A673 (cell line): ENCODE data around the gene ANKS1B. TPM values are rescaled to one million over a fixed set of nuclear protein-coding genes. Genes with fewer than 3 reads are reported as not detected.

Experiments used
- BruUV-seq: library from RNA; stranded (reverse); fragments of 400-500 nt; replicated peaks from 2 replicates; lab custom pipeline; 2021; lab: Mats Ljungman, UMichigan
- CTCF ChIA-PET: fragments of 300-600 bp; sonication (Branson Sonifier 250); formaldehyde crosslinking; loops from one replicate; lab custom pipeline; 2022; ENCODE audit warnings: antibody characterized with exemption; lab: Charles Lee
- POLR2A ChIA-PET: fragments of 300-600 bp; sonication (Branson Sonifier 250); formaldehyde crosslinking; loops from one replicate; lab custom pipeline; 2022; ENCODE audit warnings: antibody characterized with exemption; ENCODE audit not compliant: low non-redundant PET; lab: Charles Lee
- DNase-seq: peaks from one replicate; pipeline ENCODE4 v3.0.0-alpha.2; 2015; ENCODE audit warnings: low spot score
- H3K27ac ChIP-seq: fragments of 200-600 bp; sonication (generic); 2 replicates; pipeline ENCODE4 v1.5.1; 2016; ENCODE audit warnings: mixed run types, low read depth, mild to moderate bottlenecking, mixed read lengths, antibody characterized with exemption, low read length; ENCODE audit not compliant: poor library complexity, severe bottlenecking
- H3K27me3 ChIP-seq: fragments of 200-600 bp; sonication (generic); replicated peaks from 2 replicates; pipeline ENCODE4 v1.6.1; 2017; ENCODE audit warnings: mixed run types, low read depth, mild to moderate bottlenecking, mixed read lengths, antibody characterized with exemption, low read length; ENCODE audit not compliant: insufficient read depth, poor library complexity
- H3K36me3 ChIP-seq: fragments of 200-600 bp; sonication (generic); 2 replicates; pipeline ENCODE4 v1.6.1; 2016; ENCODE audit warnings: mixed run types, mild to moderate bottlenecking, mixed read lengths, antibody characterized with exemption, low read length; ENCODE audit not compliant: insufficient read depth, poor library complexity, severe bottlenecking
- H3K4me1 ChIP-seq: fragments of 200-600 bp; sonication (generic); 2 replicates; pipeline ENCODE4 v1.6.1; 2017; ENCODE audit warnings: mixed run types, mild to moderate bottlenecking, mixed read lengths, antibody characterized with exemption, low read length; ENCODE audit not compliant: insufficient read depth, poor library complexity, severe bottlenecking
- H3K4me3 ChIP-seq: fragments of 200-600 bp; sonication (generic); 2 replicates; pipeline ENCODE4 v1.5.1; 2016; ENCODE audit warnings: low read depth, mixed run types, mild to moderate bottlenecking, mixed read lengths, low read length; ENCODE audit not compliant: poor library complexity, severe bottlenecking
- H3K9me3 ChIP-seq: fragments of 200-600 bp; sonication (generic); 2 replicates; pipeline ENCODE4 v1.6.1; 2016; ENCODE audit warnings: mixed run types, low read depth, mild to moderate bottlenecking, mixed read lengths, antibody characterized with exemption, low read length; ENCODE audit not compliant: poor library complexity, severe bottlenecking
- EZH2 ChIP-seq: fragments of 200-600 bp; sonication (generic); IDR thresholded peaks from 2 replicates; pipeline ENCODE4 v1.6.1; 2017; ENCODE audit warnings: borderline replicate concordance, low read depth, mild to moderate bottlenecking, mixed read lengths, antibody characterized with exemption, low read length; ENCODE audit not compliant: poor library complexity, severe bottlenecking
- intact Hi-C: fragments of 100-400 bp; cut with micrococcal nuclease; formaldehyde crosslinking; loops from one replicate; pipeline ENCODE4 v1.10.0; 2022; ENCODE audit not compliant: unreplicated experiment
- total RNA-seq: library from RNA; stranded (reverse); gene quantifications from 2 replicates; pipeline ENCODE4 v1.2.3, GENCODE V29; 2021
- TF ChIP-seq, protein P1 (sequence below): fragments of 300-800, 200-600 bp; sonication (generic); conservative IDR thresholded peaks from 2 replicates; pipeline ENCODE4 v1.5.1; 2017; ENCODE audit warnings: low read depth, mild to moderate bottlenecking, antibody characterized with exemption, low read length, moderate library complexity, mixed read lengths

ANKS1B gene
- total RNA-seq, 1 experiment from 2014 or later = 0.99 TPM

DNA sequence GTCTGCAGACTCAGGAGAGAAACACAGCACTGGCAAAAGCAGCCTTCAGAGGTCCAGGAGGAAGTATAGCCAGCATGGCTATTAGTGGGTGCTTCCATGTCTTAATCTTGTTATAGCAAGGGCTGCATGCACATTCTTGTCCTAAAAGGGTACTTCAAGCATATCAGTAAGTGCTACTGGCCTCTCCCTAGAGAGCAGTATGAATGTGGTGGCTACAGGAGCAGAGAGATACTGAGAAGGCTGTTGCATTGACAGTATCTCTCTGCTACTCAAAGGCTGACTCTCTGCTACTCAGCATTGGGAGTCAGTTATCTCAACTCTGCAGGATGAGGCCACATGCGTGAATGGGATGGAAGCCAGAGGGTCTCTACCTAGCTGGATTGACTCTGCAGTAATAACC is 335.2 kb downstream of the ANKS1B start:
- Histone ChIP-seq H3K4me3 (no peak overlapping the region), H3K4me1 (no peaks in the 10 kb centered on the region), H3K27ac (no peak overlapping the region), H3K27me3 (no peaks in the 10 kb centered on the region), H3K9me3 (no peaks in the 10 kb centered on the region), H3K36me3 (no peaks in the 10 kb centered on the region)
- CTCF ChIA-PET = no interaction called here
- BruUV-seq = no TSS peak
- peak; percentile 3 for DNase-seq
- TF ChIP-seq, protein P1, sequence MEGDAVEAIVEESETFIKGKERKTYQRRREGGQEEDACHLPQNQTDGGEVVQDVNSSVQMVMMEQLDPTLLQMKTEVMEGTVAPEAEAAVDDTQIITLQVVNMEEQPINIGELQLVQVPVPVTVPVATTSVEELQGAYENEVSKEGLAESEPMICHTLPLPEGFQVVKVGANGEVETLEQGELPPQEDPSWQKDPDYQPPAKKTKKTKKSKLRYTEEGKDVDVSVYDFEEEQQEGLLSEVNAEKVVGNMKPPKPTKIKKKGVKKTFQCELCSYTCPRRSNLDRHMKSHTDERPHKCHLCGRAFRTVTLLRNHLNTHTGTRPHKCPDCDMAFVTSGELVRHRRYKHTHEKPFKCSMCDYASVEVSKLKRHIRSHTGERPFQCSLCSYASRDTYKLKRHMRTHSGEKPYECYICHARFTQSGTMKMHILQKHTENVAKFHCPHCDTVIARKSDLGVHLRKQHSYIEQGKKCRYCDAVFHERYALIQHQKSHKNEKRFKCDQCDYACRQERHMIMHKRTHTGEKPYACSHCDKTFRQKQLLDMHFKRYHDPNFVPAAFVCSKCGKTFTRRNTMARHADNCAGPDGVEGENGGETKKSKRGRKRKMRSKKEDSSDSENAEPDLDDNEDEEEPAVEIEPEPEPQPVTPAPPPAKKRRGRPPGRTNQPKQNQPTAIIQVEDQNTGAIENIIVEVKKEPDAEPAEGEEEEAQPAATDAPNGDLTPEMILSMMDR = no peak
- intact Hi-C loops = no loop called here
- POLR2A ChIA-PET = no interaction called here

DNA sequence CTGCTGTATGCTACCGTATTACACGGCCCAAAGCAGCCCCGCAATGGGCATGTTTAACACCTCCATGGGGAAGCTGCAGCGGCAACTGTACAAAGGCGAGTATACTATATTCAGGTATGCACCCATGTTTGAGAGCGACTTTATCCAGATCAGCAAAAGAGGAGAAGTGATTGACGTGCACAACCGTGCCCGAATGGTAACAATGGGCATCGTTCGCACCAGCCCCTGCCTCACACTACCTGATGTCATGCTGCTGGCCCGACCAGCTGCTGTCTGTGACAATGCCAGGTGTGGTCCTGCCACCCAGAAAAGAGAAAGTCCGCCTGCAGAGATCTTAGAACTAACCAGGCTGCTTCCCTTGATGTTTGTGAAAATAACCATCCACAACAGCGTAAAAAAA is 336.6 kb downstream of the ANKS1B start:
- intact Hi-C loops = no loop called here
- Histone ChIP-seq H3K4me3 (no peak overlapping the region), H3K9me3 (no peaks in the 10 kb centered on the region), H3K27ac (no peak overlapping the region), H3K4me1 (no peaks in the 10 kb centered on the region), H3K27me3 (no peaks in the 10 kb centered on the region), H3K36me3 (no peaks in the 10 kb centered on the region)
- no peak for DNase-seq
- no TSS peak for BruUV-seq
- TF ChIP-seq EZH2 = no peak
- TF ChIP-seq, protein P1 = no peak
- CTCF ChIA-PET = no interaction called here
- POLR2A ChIA-PET = no interaction called here

DNA sequence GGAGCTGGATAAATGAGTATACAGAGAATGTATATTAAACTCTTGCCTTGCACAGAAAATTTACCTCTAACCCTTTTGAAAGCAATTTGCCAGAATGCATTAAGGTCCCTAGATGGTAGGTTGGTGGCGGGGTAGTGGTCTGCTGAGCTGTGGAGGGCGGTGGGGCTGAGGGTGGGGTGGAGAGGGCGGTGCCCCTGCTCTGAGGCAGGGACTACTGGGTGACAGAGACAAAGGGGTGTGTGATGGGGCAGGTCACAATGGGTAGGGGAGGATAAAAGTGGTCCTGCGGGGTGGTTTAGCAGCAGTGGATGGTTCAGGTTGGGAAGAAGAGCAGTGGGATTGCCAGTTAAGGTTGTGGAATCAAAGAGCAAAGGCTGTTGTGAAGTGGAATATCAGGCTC is 337.3 kb downstream of the ANKS1B start, which contains the start of gene GARIN6:
Gene GARIN6, plus strand, starts transcription at position 301 of the 400 bp plus-strand sequence. CDS start 422 bp downstream, outside the sequence.
- intact Hi-C loops = no loop called here
- BruUV-seq = no TSS peak
- Histone ChIP-seq H3K4me3 (no peak within 1 kb of the TSS), H3K36me3 (no peaks in the 10 kb centered on the region), H3K4me1 (no peaks in the 10 kb centered on the region), H3K9me3 (no peaks in the 10 kb centered on the region), H3K27ac (no peak within 1 kb of the TSS), H3K27me3 (no peaks in the 10 kb centered on the region)
- ChIA-PET POLR2A (no interaction called here), CTCF (no interaction called here)
- TF ChIP-seq, protein P1 = no peak
- no peak for TF ChIP-seq EZH2
- DNase-seq = no peak
